Spleen (tissue), 7 donors: ENCODE measurements around the gene ELOB.

ENCODE experiments used
- POLR2A ChIP-seq, 3 donors: fragments of 450-650 bp; IDR thresholded peaks; one replicate each; pipeline ENCODE4 v1.5.1; 2017; ENCODE audit warnings: antibody characterized with exemption in 3 of 3, mild to moderate bottlenecking in 1 of 3
- POLR2AphosphoS5 ChIP-seq, 3 donors: sonication (generic); formaldehyde crosslinking; IDR thresholded peaks; one replicate each; pipeline ENCODE4 v1.5.1; 2017; ENCODE audit warnings: antibody characterized with exemption in 3 of 3
- TF ChIP-seq, protein P1 (sequence below), 11 experiments: fragments of 200-600 bp in 7 of 11; fragments of 450-650 bp in 4 of 11; sonication (generic) in 4 of 11; IDR thresholded peaks in 8 of 11; conservative IDR thresholded peaks in 3 of 11; 1 replicate in 7 of 11; 2 replicates in 4 of 11; pipeline versions ENCODE4 v1.4.0 to v1.8.0; 2016 to 2021; ENCODE audit warnings: antibody characterized with exemption in 11 of 11, inconsistent platforms in 4 of 11, mild to moderate bottlenecking in 1 of 11
- donor health status: DM: no; HTN: no; CAD: no; lungs with moderate emphysema.
- donor health status: DM: no; HTN: no; CAD: no.
- donor health status: DM: no; HTN: no; CAD: no.

DNA sequence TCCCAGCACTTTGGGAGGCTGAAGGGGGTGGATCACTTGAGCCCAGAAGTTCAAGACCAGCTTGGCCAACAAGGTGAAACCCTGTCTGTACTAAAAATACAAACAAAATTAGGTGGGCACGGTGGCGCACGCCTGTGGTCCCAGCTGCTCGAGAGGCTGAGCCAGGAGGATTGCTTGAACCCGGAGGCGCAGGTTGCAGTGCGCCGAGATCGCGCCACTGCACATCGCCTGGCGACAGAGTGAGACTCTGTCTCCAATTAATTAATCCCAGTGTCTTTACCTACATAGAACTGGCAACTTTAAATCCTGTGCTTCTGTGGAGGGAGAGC is 1.5 kb upstream of the ELOB start:
- TF ChIP-seq, protein P1, sequence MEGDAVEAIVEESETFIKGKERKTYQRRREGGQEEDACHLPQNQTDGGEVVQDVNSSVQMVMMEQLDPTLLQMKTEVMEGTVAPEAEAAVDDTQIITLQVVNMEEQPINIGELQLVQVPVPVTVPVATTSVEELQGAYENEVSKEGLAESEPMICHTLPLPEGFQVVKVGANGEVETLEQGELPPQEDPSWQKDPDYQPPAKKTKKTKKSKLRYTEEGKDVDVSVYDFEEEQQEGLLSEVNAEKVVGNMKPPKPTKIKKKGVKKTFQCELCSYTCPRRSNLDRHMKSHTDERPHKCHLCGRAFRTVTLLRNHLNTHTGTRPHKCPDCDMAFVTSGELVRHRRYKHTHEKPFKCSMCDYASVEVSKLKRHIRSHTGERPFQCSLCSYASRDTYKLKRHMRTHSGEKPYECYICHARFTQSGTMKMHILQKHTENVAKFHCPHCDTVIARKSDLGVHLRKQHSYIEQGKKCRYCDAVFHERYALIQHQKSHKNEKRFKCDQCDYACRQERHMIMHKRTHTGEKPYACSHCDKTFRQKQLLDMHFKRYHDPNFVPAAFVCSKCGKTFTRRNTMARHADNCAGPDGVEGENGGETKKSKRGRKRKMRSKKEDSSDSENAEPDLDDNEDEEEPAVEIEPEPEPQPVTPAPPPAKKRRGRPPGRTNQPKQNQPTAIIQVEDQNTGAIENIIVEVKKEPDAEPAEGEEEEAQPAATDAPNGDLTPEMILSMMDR (IDR thresholded peaks at IDR 0.05 in 8 of 11, conservative IDR thresholded peaks at IDR 0.05 in 3 of 11): no peak
- TF ChIP-seq POLR2A (IDR thresholded peaks at IDR 0.05) (no peak), POLR2AphosphoS5 (IDR thresholded peaks at IDR 0.05) (no peak)
